Parathyroid adenoma (tissue), 2 donors: ENCODE results near the gene CDK2AP2.

Experiments
- H2AFZ ChIP-seq: fragments of 300-600 bp; sonication (generic); one replicate; pipeline ENCODE4 v1.7.0; 2017; ENCODE audit warnings: antibody characterized with exemption, mild to moderate bottlenecking
- H3K27ac ChIP-seq: fragments of 300-600 bp; sonication (generic); one replicate; pipeline ENCODE4 v1.7.0; 2017
- H3K27me3 ChIP-seq: fragments of 300-600 bp; sonication (generic); one replicate; pipeline ENCODE4 v1.7.0; 2017; ENCODE audit warnings: low read length; ENCODE audit not compliant: control insufficient read depth, insufficient read depth
- H3K36me3 ChIP-seq: fragments of 300-600 bp; sonication (generic); one replicate; pipeline ENCODE4 v1.7.0; 2017; ENCODE audit warnings: low read length; ENCODE audit not compliant: control insufficient read depth, insufficient read depth
- H3K4me1 ChIP-seq: fragments of 300-600 bp; sonication (generic); one replicate; pipeline ENCODE4 v1.7.0; 2017; ENCODE audit warnings: control low read depth
- H3K4me2 ChIP-seq: fragments of 300-600 bp; sonication (generic); one replicate; pipeline ENCODE4 v1.7.0; 2017; ENCODE audit warnings: low read length
- H3K4me3 ChIP-seq: fragments of 300-600 bp; sonication (generic); one replicate; pipeline ENCODE4 v1.7.0; 2017; ENCODE audit warnings: low read depth, low read length
- H3K79me2 ChIP-seq: fragments of 300-600 bp; sonication (generic); one replicate; pipeline ENCODE4 v1.7.0; 2017; ENCODE audit warnings: control low read depth
- H3K9ac ChIP-seq: fragments of 300-600 bp; sonication (generic); one replicate; pipeline ENCODE4 v1.7.0; 2017; ENCODE audit warnings: mild to moderate bottlenecking
- H3K9me3 ChIP-seq: fragments of 300-600 bp; sonication (generic); one replicate; pipeline ENCODE4 v1.7.0; 2017; ENCODE audit warnings: low read length; ENCODE audit not compliant: control insufficient read depth
- CTCF ChIP-seq: fragments of 300-600 bp; sonication (generic); IDR thresholded peaks from one replicate; pipeline ENCODE4 v1.7.0; 2017; ENCODE audit warnings: antibody characterized with exemption, mild to moderate bottlenecking
- donor health status: primary hyperparathyroidism.

The CDK2AP2 gene

GRCh38 chr11:67498544-67498972, 9.4 kb downstream of the CDK2AP2 start:
- Histone ChIP-seq H2AFZ (no peak overlapping the region), H3K79me2 (no peaks in the 10 kb centered on the region), H3K36me3 (no peaks in the 10 kb centered on the region), H3K27ac (no peak overlapping the region), H3K4me3 (no peak overlapping the region), H3K4me2 (no peak overlapping the region), H3K4me1 (no peaks in the 10 kb centered on the region), H3K9ac (no peak overlapping the region), H3K27me3 (no peaks in the 10 kb centered on the region), H3K9me3 (no peaks in the 10 kb centered on the region)
- no peak for TF ChIP-seq CTCF

- no peak for TF ChIP-seq CTCF
- no peak overlapping the region for H3K9ac ChIP-seq
- H3K36me3 ChIP-seq = no peaks in the 10 kb centered on the region
- no peak overlapping the region for H3K4me3 ChIP-seq
- H3K79me2 ChIP-seq = no peaks in the 10 kb centered on the region
- no peaks in the 10 kb centered on the region for H3K4me1 ChIP-seq
- H3K27me3 ChIP-seq = no peaks in the 10 kb centered on the region
- H3K4me2 ChIP-seq = no peak overlapping the region
- no peaks in the 10 kb centered on the region for H3K9me3 ChIP-seq
- H2AFZ ChIP-seq = no peak overlapping the region
- H3K27ac ChIP-seq = no peak overlapping the region
These were observed 10.2 kb downstream of the CDK2AP2 start for GRCh38 chr11:67497656-67498291.

- no peak overlapping the region for H3K4me2 ChIP-seq
- no peak overlapping the region for H3K27ac ChIP-seq
- no peak overlapping the region for H3K9ac ChIP-seq
- H3K36me3 ChIP-seq = no peaks in the 10 kb centered on the region
- no peak for TF ChIP-seq CTCF
- no peaks in the 10 kb centered on the region for H3K79me2 ChIP-seq
- no peaks in the 10 kb centered on the region for H3K27me3 ChIP-seq
- H3K4me3 ChIP-seq = no peak overlapping the region
- H2AFZ ChIP-seq = no peak overlapping the region
- H3K9me3 ChIP-seq = no peaks in the 10 kb centered on the region
- H3K4me1 ChIP-seq = no peaks in the 10 kb centered on the region
These were observed 11.8 kb downstream of the CDK2AP2 start for GRCh38 chr11:67496113-67496512.

GRCh38 chr11:67495234-67496005, 12.5 kb downstream of the CDK2AP2 start:
- Histone ChIP-seq H3K9ac (no peak overlapping the region), H3K79me2 (no peaks in the 10 kb centered on the region), H3K27ac (no peak overlapping the region), H3K36me3 (no peaks in the 10 kb centered on the region), H3K27me3 (no peaks in the 10 kb centered on the region), H3K4me1 (no peaks in the 10 kb centered on the region), H3K4me3 (no peak overlapping the region), H2AFZ (no peak overlapping the region), H3K9me3 (no peaks in the 10 kb centered on the region), H3K4me2 (no peak overlapping the region)
- TF ChIP-seq CTCF = no peak
